B cell (primary cell): ENCODE data around the gene TIAM1.

Experiments used
- CTCF ChIP-seq: fragments of 200-600 bp; IDR thresholded peaks from one replicate; pipeline ENCODE4 v1.8.0; 2022; ENCODE audit warnings: antibody characterized with exemption, mild to moderate bottlenecking
- EZH2 ChIP-seq: IDR thresholded peaks from 2 replicates; pipeline ENCODE4 v1.6.1; 2012; ENCODE audit warnings: borderline replicate concordance, low read depth, mild to moderate bottlenecking, moderate library complexity, low read length; ENCODE audit not compliant: insufficient read depth, poor library complexity, severe bottlenecking

DNA sequence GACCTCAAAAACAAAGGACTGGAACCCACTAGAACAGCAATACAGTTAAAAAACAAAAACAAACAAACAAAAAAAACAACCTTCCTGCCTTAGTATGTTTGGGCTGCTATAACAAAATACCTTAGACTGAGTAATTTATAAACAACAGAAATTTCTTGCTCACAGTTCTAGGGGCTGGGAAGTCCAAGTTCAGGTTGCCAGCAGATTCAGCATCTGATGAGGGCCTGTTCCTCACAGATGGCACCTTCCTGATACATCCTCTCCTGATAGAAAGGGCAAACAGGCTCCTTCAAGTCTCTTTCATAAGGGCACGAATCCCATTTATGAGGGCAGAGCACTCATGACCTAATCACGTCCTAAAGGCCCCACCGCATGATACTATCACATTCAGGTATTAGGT lies 55.9 kb downstream of the TIAM1 start:
- TF ChIP-seq CTCF: no peak
- TF ChIP-seq EZH2: no peak
